Common myeloid progenitor, CD34-positive (primary cell): ENCODE results near the gene FRS2.
A peak's percentile ranks its signal among the peaks of the same experiment; 100 is the strongest.

ENCODE experiments used
- CTCF ChIA-PET: fragments of 350-600 bp; sonication (Branson Sonifier 250); formaldehyde crosslinking; loops from one replicate; lab custom pipeline; 2021; ENCODE audit warnings: antibody characterized with exemption; lab: Charles Lee
- POLR2A ChIA-PET: fragments of 350-600 bp; sonication (Branson Sonifier 250); formaldehyde crosslinking; loops from one replicate; lab custom pipeline; 2021; ENCODE audit warnings: antibody characterized with exemption; lab: Charles Lee
- DNase-seq, 3 donors: peaks; one replicate each; pipeline versions ENCODE4 v3.0.0 to v3.0.0-alpha.2; 2013
- H3K27ac ChIP-seq, 2 experiments: 1 replicate in 1 of 2; 2 replicates in 1 of 2; pipeline ENCODE4 v1.7.0; 2013; ENCODE audit warnings: inconsistent platforms in 2 of 2, low read length in 2 of 2, mild to moderate bottlenecking in 2 of 2, low read depth in 1 of 2, moderate library complexity in 1 of 2; ENCODE audit not compliant: severe bottlenecking in 2 of 2, insufficient read depth in 1 of 2, poor library complexity in 1 of 2
- H3K27me3 ChIP-seq, 5 experiments: replicated peaks in 2 of 5; 1 replicate in 3 of 5; 2 replicates in 2 of 5; pipeline versions ENCODE4 v1.6.1 to v1.7.0; 2013; ENCODE audit warnings: low read length in 4 of 5, mild to moderate bottlenecking in 2 of 5, moderate library complexity in 2 of 5, inconsistent platforms in 1 of 5; ENCODE audit not compliant: insufficient read depth in 5 of 5, control insufficient read depth in 4 of 5
- H3K36me3 ChIP-seq, 4 experiments: 1 replicate in 2 of 4; 2 replicates in 2 of 4; pipeline versions ENCODE4 v1.6.1 to v1.7.0; 2013; ENCODE audit warnings: low read length in 3 of 4, control low read depth in 1 of 4, mild to moderate bottlenecking in 1 of 4; ENCODE audit not compliant: control insufficient read depth in 4 of 4, insufficient read depth in 4 of 4
- H3K4me1 ChIP-seq, 4 experiments: 1 replicate in 3 of 4; 2 replicates in 1 of 4; pipeline versions ENCODE4 v1.6.1 to v1.7.1; 2013; ENCODE audit warnings: low read length in 3 of 4, mild to moderate bottlenecking in 3 of 4, control low read depth in 1 of 4, inconsistent platforms in 1 of 4, moderate library complexity in 1 of 4; ENCODE audit not compliant: control insufficient read depth in 4 of 4, insufficient read depth in 4 of 4; ENCODE audit errors: control extremely low read depth in 1 of 4
- H3K4me3 ChIP-seq, 7 experiments: 1 replicate in 4 of 7; 2 replicates in 3 of 7; pipeline versions ENCODE4 v1.5.1 to v1.7.0; 2013; ENCODE audit warnings: mild to moderate bottlenecking in 7 of 7, low read length in 6 of 7, moderate library complexity in 6 of 7, inconsistent platforms in 2 of 7, low read depth in 2 of 7, control low read depth in 1 of 7; ENCODE audit not compliant: insufficient read depth in 4 of 7, control insufficient read depth in 1 of 7; ENCODE audit errors: extremely low read depth in 1 of 7
- H3K9me3 ChIP-seq, 5 experiments: 1 replicate in 4 of 5; 2 replicates in 1 of 5; pipeline versions ENCODE4 v1.6.1 to v1.7.1; 2013; ENCODE audit warnings: low read length in 4 of 5, mild to moderate bottlenecking in 2 of 5, inconsistent platforms in 1 of 5, low read depth in 1 of 5, moderate library complexity in 1 of 5; ENCODE audit not compliant: control insufficient read depth in 4 of 5, insufficient read depth in 2 of 5; ENCODE audit errors: control extremely low read depth in 1 of 5
- WGBS: methylation state at CpG from one replicate; pipeline ENCODE4 v1.1.5; 2013; ENCODE audit not compliant: insufficient coverage; 5-methylcytosine and 5-hydroxymethylcytosine counted together

Gene FRS2

GRCh38 chr12:69524331-69524630, 54.1 kb downstream of the FRS2 start:
- DNase-seq, result no peak
- ChIA-PET POLR2A (no interaction called here), CTCF (no interaction called here)
- Histone ChIP-seq H3K4me3 (no peak overlapping the region), H3K27me3 (no peaks in the 10 kb centered on the region), H3K4me1 (no peaks in the 10 kb centered on the region), H3K36me3 (peaks cover 0 to 4% (median 0%) of the 10 kb centered on the region in 4 experiments), H3K9me3 (peaks cover 0 to 33% (median 12%) of the 10 kb centered on the region in 5 experiments), H3K27ac (no peak overlapping the region)
- WGBS, result 100% methylated on average over 2 of the region's 2 CpGs

GRCh38 chr12:69524755-69525469, 54.7 kb downstream of the FRS2 start:
- POLR2A ChIA-PET, result no interaction called here
- Histone ChIP-seq H3K27ac (no peak overlapping the region), H3K27me3 (no peaks in the 10 kb centered on the region), H3K4me3 (no peak overlapping the region), H3K9me3 (peaks cover 0 to 31% (median 12%) of the 10 kb centered on the region in 5 experiments), H3K4me1 (no peaks in the 10 kb centered on the region), H3K36me3 (peaks cover 0 to 4% (median 0%) of the 10 kb centered on the region in 4 experiments)
- no peak for DNase-seq
- CTCF ChIA-PET, result no interaction called here
- 100% methylated on average over 1 of the region's 2 CpGs for WGBS

- CTCF ChIA-PET, result no interaction called here
- DNase-seq, result no peak
- Histone ChIP-seq H3K27me3 (no peaks in the 10 kb centered on the region), H3K4me1 (no peaks in the 10 kb centered on the region), H3K4me3 (no peak overlapping the region), H3K36me3 (peaks cover 0 to 15% (median 9%) of the 10 kb centered on the region in 4 experiments), H3K9me3 (peaks cover 0 to 22% (median 9%) of the 10 kb centered on the region in 5 experiments), H3K27ac (no peak overlapping the region)
- POLR2A ChIA-PET, result no interaction called here
- 100% methylated on average over 2 of the region's 3 CpGs for WGBS
These were observed 57.5 kb downstream of the FRS2 start for GRCh38 chr12:69527506-69528272.

- Histone ChIP-seq H3K27ac (no peak overlapping the region), H3K4me1 (no peaks in the 10 kb centered on the region), H3K36me3 (peaks cover 0 to 15% (median 11%) of the 10 kb centered on the region in 4 experiments), H3K4me3 (no peak overlapping the region), H3K27me3 (no peaks in the 10 kb centered on the region), H3K9me3 (peaks cover 0 to 9% (median 0%) of the 10 kb centered on the region in 5 experiments)
- ChIA-PET CTCF (no interaction called here), POLR2A (no interaction called here)
- DNase-seq, result no peak
- WGBS, result 100% methylated on average over 2 of the region's 2 CpGs
These were observed 58.8 kb downstream of the FRS2 start for GRCh38 chr12:69529021-69529420.

GRCh38 chr12:69533844-69534243, 63.7 kb downstream of the FRS2 start:
- no peak overlapping the region for H3K27ac ChIP-seq
- no peak for DNase-seq
- H3K4me3 ChIP-seq, result no peak overlapping the region
- no peaks in the 10 kb centered on the region for H3K4me1 ChIP-seq
- peaks cover 0 to 14% (median 10%) of the 10 kb centered on the region in 4 experiments for H3K36me3 ChIP-seq
- no peaks in the 10 kb centered on the region for H3K9me3 ChIP-seq
- ChIA-PET POLR2A (no interaction called here), CTCF (no interaction called here)
- no peaks in the 10 kb centered on the region for H3K27me3 ChIP-seq
- 100% methylated on average over 3 of the region's 3 CpGs for WGBS

- Histone ChIP-seq H3K27ac (no peak overlapping the region), H3K36me3 (peaks cover 0 to 16% (median 12%) of the 10 kb centered on the region in 4 experiments), H3K9me3 (no peaks in the 10 kb centered on the region), H3K27me3 (no peaks in the 10 kb centered on the region), H3K4me3 (no peak overlapping the region), H3K4me1 (no peaks in the 10 kb centered on the region)
- ChIA-PET POLR2A (no interaction called here), CTCF (no interaction called here)
- DNase-seq, result peak in 2 of 3 donors; percentile 5 to 21
- 100% methylated on average over 1 of the region's 3 CpGs for WGBS
These were observed 64.2 kb downstream of the FRS2 start for GRCh38 chr12:69534389-69534822.

GRCh38 chr12:69540987-69541386, 70.8 kb downstream of the FRS2 start:
- no peak overlapping the region for H3K27ac ChIP-seq
- H3K4me1 ChIP-seq, result no peaks in the 10 kb centered on the region
- POLR2A ChIA-PET, result no interaction called here
- no peaks in the 10 kb centered on the region for H3K27me3 ChIP-seq
- no CpG with 5 or more reads among the region's 2 CpGs for WGBS
- no peak for DNase-seq
- H3K36me3 ChIP-seq, result peaks cover 0 to 20% (median 3%) of the 10 kb centered on the region in 4 experiments
- peaks cover 0 to 14% (median 4%) of the 10 kb centered on the region in 5 experiments for H3K9me3 ChIP-seq
- no peak overlapping the region for H3K4me3 ChIP-seq
- CTCF ChIA-PET, result no interaction called here
